Activated T-cell treated with anti-CD3 and anti-CD28 coated beads, Interleukin-2, amount 50 U/mL, for 72 hours (primary cell): Measurements from ENCODE around the gene PIGC. TPM values are rescaled to one million over a fixed set of nuclear protein-coding genes. Genes with fewer than 3 reads are reported as not detected.

Experiments
- ATAC-seq, 2 donors: fragments of 150-1000 bp; cut with Tn5 transposase; replicated peaks in 1 of 2; 2 replicates each; pipeline ENCODE4 v1.10.0; 2021; ENCODE audit warnings: moderate library complexity in 2 of 2, mild to moderate bottlenecking in 1 of 2
- DNase-seq, 2 donors: peaks; one replicate each; pipeline ENCODE4 v3.0.0; 2021 to 2022; ENCODE audit warnings: mixed read lengths in 1 of 2
- H3K27ac Mint-ChIP-seq: one replicate; pipeline ENCODE4 v1.8.0; 2022; ENCODE audit warnings: mild to moderate bottlenecking, moderate library complexity, mixed read lengths
- H3K27me3 Mint-ChIP-seq: one replicate; pipeline ENCODE4 v1.8.0; 2022; ENCODE audit warnings: low read depth, mixed read lengths
- H3K36me3 Mint-ChIP-seq, 2 donors: one replicate each; pipeline ENCODE4 v1.8.0; 2022; ENCODE audit warnings: mixed read lengths in 2 of 2, mild to moderate bottlenecking in 1 of 2; ENCODE audit not compliant: insufficient read depth in 2 of 2
- H3K4me1 Mint-ChIP-seq: one replicate; pipeline ENCODE4 v1.8.0; 2022; ENCODE audit warnings: low read depth, mixed read lengths
- H3K4me3 Mint-ChIP-seq, 2 donors: one replicate each; pipeline ENCODE4 v1.8.0; 2022; ENCODE audit warnings: mild to moderate bottlenecking in 2 of 2, mixed read lengths in 2 of 2, moderate library complexity in 2 of 2
- H3K9me3 Mint-ChIP-seq, 2 donors: one replicate each; pipeline ENCODE4 v1.8.0; 2022; ENCODE audit warnings: mixed read lengths in 2 of 2
- total RNA-seq, 2 donors: library from RNA; stranded (reverse); gene quantifications; one replicate each; pipeline ENCODE4 v1.2.3, GENCODE V29; 2022

PIGC gene
- total RNA-seq, 2 donors from 2014 or later = 31.4 to 32.7 TPM

DNA sequence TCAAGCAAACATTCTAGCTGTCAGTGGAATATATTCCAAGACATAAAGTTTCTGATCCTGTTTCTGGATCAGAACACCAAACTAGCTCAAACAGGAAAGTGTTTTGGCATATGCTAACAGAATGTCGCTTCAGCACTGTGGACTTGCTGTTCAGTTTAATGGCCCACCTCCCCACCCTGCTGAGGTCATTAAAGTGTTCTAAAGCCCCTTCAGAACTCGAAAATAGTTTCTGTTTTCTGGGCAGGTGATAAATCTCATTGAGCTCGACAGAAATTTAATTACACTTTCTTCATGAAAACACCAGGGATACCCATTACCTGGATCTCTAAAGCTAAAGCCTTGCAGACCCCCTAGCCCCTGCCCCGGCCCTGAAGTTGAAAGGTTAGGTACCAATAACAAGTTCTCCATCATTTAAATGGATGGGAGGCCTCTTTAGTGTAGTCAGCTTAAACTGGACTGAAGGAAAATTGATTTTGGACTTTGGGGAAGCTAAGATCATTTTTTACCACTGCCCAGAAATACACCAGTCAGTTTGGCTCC is 27.3 kb downstream of the PIGC start:
- Mint-ChIP-seq H3K27ac (no peak overlapping the region), H3K4me3 (no peak overlapping the region), H3K4me1 (peaks cover 10% of the 10 kb centered on the region), H3K9me3 (no peaks in the 10 kb centered on the region), H3K27me3 (no peaks in the 10 kb centered on the region), H3K36me3 (no peaks in the 10 kb centered on the region)
- DNase-seq (no peak), ATAC-seq (no peak)

DNA sequence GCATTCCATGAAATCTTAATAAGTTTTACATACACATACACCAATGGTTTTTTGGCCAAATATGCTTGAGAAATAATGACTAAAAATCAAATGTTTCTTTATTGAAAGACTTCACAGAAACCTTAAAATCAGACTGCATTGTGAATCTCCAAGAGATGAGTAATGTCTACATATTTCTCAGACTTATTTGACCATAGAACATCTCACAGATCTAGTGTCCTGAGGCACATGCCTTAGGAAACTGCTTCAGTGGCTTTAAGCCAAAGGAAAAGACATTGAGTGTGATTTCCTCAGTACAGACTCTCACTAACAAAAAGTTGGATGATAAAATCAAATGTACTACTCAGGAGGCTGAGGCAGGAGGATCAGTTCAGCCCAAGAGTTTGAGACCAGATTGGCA is 29.5 kb downstream of the PIGC start:
- no peaks in the 10 kb centered on the region for H3K36me3 Mint-ChIP-seq
- H3K27me3 Mint-ChIP-seq = no peaks in the 10 kb centered on the region

GRCh38 chr1:172411791-172412338 is 32.0 kb downstream of the PIGC start:
- H3K4me1 Mint-ChIP-seq = peaks cover 10% of the 10 kb centered on the region
- no peaks in the 10 kb centered on the region for H3K36me3 Mint-ChIP-seq
- no peaks in the 10 kb centered on the region for H3K9me3 Mint-ChIP-seq
- no peaks in the 10 kb centered on the region for H3K27me3 Mint-ChIP-seq
- H3K4me3 Mint-ChIP-seq = peak overlapping the region in 1 of 2 donors; percentile 7
- H3K27ac Mint-ChIP-seq = peak overlapping the region; percentile 31
- DNase-seq (no peak), ATAC-seq (peak; percentile 94 to 96)

More for the DNA sequence above, 29.5 kb downstream of the PIGC start:
- H3K4me1 Mint-ChIP-seq = peaks cover 10% of the 10 kb centered on the region
- DNase-seq (no peak), ATAC-seq (no peak)
- H3K4me3 Mint-ChIP-seq = no peak overlapping the region
- no peaks in the 10 kb centered on the region for H3K9me3 Mint-ChIP-seq
- no peak overlapping the region for H3K27ac Mint-ChIP-seq

DNA sequence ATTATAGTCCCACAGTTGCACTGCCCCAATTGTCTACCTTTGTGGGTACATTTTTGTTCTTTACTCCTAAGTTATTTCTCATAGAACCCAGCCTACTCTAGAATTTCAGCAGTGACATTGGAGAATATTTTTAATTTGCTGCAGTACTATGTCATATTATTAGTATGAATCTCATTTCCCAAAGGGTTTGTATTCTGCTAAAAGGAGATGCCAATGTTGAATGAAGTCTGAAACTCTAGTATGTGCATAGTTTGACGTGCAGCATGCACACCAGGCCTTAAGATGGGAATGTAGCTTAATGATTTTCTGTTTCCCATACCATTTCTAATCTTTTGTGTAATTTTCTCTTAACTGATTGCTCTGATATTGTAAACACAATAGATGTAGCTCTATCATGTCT is 33.8 kb downstream of the PIGC start:
- H3K4me1 Mint-ChIP-seq = peaks cover 13% of the 10 kb centered on the region
- no peaks in the 10 kb centered on the region for H3K27me3 Mint-ChIP-seq
- ATAC-seq = no peak
- no peaks in the 10 kb centered on the region for H3K9me3 Mint-ChIP-seq
- DNase-seq = no peak
- H3K27ac Mint-ChIP-seq = no peak overlapping the region
- no peaks in the 10 kb centered on the region for H3K36me3 Mint-ChIP-seq
- no peak overlapping the region for H3K4me3 Mint-ChIP-seq

DNA sequence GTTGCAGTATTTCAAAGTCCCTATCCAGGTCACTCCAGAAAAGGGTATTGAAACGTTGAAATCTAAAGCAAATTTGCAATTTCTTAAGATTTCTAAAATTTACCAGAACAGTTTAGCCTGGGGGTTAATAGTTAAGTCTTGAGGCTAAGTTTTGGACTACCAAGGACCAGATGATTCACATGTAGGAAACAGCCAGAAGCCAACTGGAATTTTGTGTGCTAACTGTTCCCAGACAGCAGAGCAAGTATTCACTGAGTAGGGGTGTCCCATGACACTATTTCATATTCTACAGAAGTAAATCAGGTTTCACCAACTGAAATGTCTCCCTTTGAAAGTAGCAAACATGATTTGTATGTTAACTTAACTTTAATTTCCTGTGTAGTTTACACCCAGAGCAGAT is 34.9 kb downstream of the PIGC start:
- DNase-seq (no peak), ATAC-seq (no peak)
- Mint-ChIP-seq H3K9me3 (no peaks in the 10 kb centered on the region), H3K4me3 (no peak overlapping the region), H3K4me1 (peaks cover 13% of the 10 kb centered on the region), H3K27ac (no peak overlapping the region), H3K27me3 (no peaks in the 10 kb centered on the region), H3K36me3 (no peaks in the 10 kb centered on the region)

GRCh38 chr1:172406968-172407367 is 36.9 kb downstream of the PIGC start:
- no peak overlapping the region for H3K27ac Mint-ChIP-seq
- no peak for DNase-seq
- H3K4me1 Mint-ChIP-seq = peaks cover 12% of the 10 kb centered on the region
- no peak for ATAC-seq
- H3K9me3 Mint-ChIP-seq = no peaks in the 10 kb centered on the region
- H3K27me3 Mint-ChIP-seq = no peaks in the 10 kb centered on the region
- H3K36me3 Mint-ChIP-seq = no peaks in the 10 kb centered on the region
- no peak overlapping the region for H3K4me3 Mint-ChIP-seq

DNA sequence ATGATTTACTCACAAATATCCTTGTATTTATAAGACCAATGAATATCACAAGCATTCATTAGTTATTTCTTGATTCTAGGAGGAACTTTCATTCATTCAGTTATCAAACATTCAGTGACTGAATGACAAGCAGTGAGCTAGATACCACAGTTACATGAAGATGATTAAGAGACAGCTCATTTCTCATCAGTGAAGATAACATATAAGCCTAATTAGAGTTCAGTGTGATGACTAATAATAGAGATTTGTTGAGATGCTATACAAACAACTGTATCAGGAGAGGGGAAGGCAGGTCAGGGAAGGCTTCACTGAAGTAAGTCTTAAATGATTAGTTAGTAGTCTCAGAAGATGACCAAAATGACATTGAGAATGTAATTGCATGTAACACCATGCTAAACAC is 38.0 kb downstream of the PIGC start:
- H3K4me3 Mint-ChIP-seq = no peak overlapping the region
- peak in 1 of 2 donors; percentile 53 for ATAC-seq
- H3K4me1 Mint-ChIP-seq = peaks cover 13% of the 10 kb centered on the region
- no peaks in the 10 kb centered on the region for H3K27me3 Mint-ChIP-seq
- no peaks in the 10 kb centered on the region for H3K9me3 Mint-ChIP-seq
- H3K36me3 Mint-ChIP-seq = no peaks in the 10 kb centered on the region
- H3K27ac Mint-ChIP-seq = no peak overlapping the region
- no peak for DNase-seq

DNA sequence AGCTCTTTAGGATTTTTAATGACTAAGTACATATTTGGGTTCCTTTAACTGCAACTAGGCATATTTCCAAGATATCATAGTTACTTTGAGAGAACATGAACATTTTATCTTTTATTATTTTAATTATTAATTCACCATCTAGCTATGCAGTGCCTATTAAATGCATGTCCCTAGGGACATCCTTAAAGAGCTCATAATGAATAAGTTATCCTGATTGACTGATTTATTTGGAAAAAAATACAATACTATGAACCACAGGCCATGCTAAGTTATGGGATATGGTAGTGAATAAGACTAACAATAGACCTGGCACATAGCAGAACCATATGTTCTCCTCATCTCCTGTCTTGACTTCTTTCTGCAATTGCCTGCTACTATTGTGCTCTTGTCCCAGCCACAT is 39.7 kb downstream of the PIGC start:
- no peak for ATAC-seq
- H3K36me3 Mint-ChIP-seq = no peaks in the 10 kb centered on the region
- no peak overlapping the region for H3K27ac Mint-ChIP-seq
- no peak for DNase-seq
- H3K4me1 Mint-ChIP-seq = peaks cover 31% of the 10 kb centered on the region
- no peaks in the 10 kb centered on the region for H3K27me3 Mint-ChIP-seq
- H3K9me3 Mint-ChIP-seq = no peaks in the 10 kb centered on the region
- H3K4me3 Mint-ChIP-seq = no peak overlapping the region

DNA sequence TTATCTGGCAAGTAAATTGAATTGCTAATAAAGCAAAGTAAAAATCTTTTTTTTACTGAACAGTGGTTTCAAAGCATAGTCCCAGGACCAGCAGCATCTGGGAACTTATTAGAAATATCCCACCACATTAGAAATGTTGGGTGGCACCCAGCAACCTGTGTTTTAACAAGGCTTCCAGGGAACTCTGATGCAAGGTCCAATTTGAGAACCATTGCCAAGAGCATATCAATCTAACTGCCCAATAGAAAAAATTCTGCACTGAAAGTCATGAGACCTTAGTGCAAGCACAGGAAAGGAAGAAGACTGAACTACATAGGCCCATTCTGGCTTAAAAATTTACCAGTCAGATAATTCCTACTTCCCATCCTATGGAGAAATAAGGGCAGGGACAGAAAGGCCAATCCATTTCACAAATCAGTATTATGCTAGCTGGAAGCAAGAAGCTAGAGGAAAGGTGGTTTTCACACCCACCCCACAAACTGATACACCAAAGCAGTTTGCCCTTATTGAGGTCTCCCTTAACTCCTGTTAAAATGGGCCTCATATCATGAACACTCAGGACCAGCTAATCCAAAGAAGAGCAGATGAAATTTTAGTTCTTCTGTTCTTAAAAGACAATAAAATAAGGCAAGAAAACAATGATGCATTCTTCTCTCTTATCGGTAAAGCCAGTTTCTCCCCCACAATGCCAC is 40.8 kb downstream of the PIGC start:
- peaks cover 42% of the 10 kb centered on the region for H3K4me1 Mint-ChIP-seq
- ATAC-seq (no peak), DNase-seq (no peak)
- H3K27ac Mint-ChIP-seq = no peak overlapping the region
- H3K4me3 Mint-ChIP-seq = no peak overlapping the region
- H3K27me3 Mint-ChIP-seq = no peaks in the 10 kb centered on the region
- H3K9me3 Mint-ChIP-seq = no peaks in the 10 kb centered on the region
- no peaks in the 10 kb centered on the region for H3K36me3 Mint-ChIP-seq

- ATAC-seq (peak in 1 of 2 donors; percentile 27), DNase-seq (peak in 1 of 2 donors; percentile 16)
- no peaks in the 10 kb centered on the region for H3K9me3 Mint-ChIP-seq
- no peak overlapping the region for H3K27ac Mint-ChIP-seq
- H3K4me3 Mint-ChIP-seq = no peak overlapping the region
- H3K4me1 Mint-ChIP-seq = peaks cover 53% of the 10 kb centered on the region
- H3K27me3 Mint-ChIP-seq = no peaks in the 10 kb centered on the region
- no peaks in the 10 kb centered on the region for H3K36me3 Mint-ChIP-seq
These were observed 42.0 kb downstream of the PIGC start for GRCh38 chr1:172401892-172402291.

GRCh38 chr1:172401477-172401876 is 42.4 kb downstream of the PIGC start:
- DNase-seq (no peak), ATAC-seq (no peak)
- Mint-ChIP-seq H3K4me3 (no peak overlapping the region), H3K27ac (no peak overlapping the region), H3K27me3 (no peaks in the 10 kb centered on the region), H3K4me1 (peaks cover 55% of the 10 kb centered on the region), H3K36me3 (no peaks in the 10 kb centered on the region), H3K9me3 (no peaks in the 10 kb centered on the region)

DNA sequence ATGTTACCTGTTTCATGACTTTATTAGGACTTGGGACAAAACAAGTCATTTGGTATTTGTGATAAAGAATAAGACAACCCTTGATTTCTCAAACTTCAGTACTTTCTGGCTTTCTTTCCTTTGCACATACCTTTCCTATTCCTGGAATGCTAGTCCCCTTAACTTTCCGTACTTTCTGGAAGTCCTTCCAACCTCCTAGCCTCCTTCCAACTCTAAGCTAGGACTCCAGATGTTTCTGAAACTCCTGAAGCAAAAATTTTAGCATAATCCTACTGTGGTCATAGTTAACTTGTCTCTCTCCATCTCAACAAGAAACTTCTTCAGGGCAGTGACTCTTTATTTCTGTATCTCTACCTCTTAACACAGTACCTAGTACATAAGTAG is 43.2 kb downstream of the PIGC start:
- Mint-ChIP-seq H3K27ac (no peak overlapping the region), H3K4me3 (peak overlapping the region in 1 of 2 donors; percentile 17), H3K36me3 (no peaks in the 10 kb centered on the region), H3K27me3 (no peaks in the 10 kb centered on the region), H3K4me1 (peaks cover 58% of the 10 kb centered on the region), H3K9me3 (no peaks in the 10 kb centered on the region)
- no peak for ATAC-seq
- DNase-seq = no peak

DNA sequence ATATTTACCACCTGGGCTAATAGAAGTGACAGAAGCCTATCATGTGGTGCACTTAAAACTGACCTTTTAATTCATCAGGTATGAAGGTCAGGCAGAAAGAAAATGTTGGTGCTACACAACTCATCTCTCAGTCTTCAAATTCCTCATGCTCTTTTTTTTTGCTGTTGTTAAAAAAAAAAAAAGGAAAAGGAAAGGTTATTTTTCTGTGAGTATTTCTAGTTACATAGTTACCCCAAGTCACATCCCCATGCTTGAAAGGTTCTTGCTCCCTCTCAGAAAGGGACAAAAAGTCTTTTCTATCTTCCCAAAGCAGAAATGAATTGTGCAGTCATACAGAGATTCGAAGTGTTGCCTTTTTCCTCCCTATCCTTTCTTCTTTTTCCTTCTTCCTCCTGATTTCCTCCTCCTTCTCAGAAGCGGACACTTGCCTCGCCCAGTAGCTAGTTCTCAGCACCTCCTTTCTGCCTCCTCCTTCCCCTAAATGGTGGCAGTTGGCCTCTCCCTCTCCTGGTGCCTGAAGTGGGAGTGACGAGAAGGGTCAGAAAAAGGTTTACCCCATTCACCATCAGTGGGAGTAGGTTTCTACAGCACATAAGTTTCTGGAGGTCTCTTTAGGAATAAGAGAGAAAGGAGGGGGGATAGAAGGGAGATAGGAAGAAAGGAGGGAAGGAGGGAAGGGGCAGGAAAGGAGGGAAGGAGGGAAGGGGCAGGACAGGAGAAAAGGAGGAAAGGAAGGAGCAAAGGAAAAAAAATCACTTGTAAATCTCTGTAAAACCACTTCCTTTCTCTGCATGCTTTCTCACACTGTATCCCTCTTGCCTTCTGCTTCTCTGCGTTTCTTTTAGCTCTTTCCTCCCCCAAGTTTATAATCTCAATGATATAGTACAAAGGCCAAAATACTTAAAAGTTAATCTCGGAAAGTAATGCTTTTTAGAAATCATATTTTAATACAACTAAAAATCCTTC is 43.8 kb downstream of the PIGC start:
- H3K9me3 Mint-ChIP-seq = no peaks in the 10 kb centered on the region
- H3K36me3 Mint-ChIP-seq = no peaks in the 10 kb centered on the region
- peak overlapping the region; percentile 71 for H3K27ac Mint-ChIP-seq
- ATAC-seq (no peak), DNase-seq (no peak)
- no peaks in the 10 kb centered on the region for H3K27me3 Mint-ChIP-seq
- peaks cover 63% of the 10 kb centered on the region for H3K4me1 Mint-ChIP-seq
- peak overlapping the region; percentile 25 to 71 for H3K4me3 Mint-ChIP-seq
